CD4-positive, alpha-beta T cell treated with Interleukin-15 for 1 hour (primary cell): Measurements from ENCODE around the gene ZFYVE28.
"Not testable (repeated sequence)": the region's sequence is repeated elsewhere in the genome, so short reads cannot be mapped to it uniquely, and the experiment has no call there.

ENCODE experiments used
- DNase-seq: peaks from one replicate; pipeline ENCODE4 v3.0.0-alpha.2; 2020

Gene ZFYVE28

GRCh38 chr4:2417765-2418649 is at the start of gene ZFYVE28:
Gene ZFYVE28, minus strand, starts transcription at chr4:2418645. Its CDS starts 322 bp downstream, at chr4:2418323.
- no peak for DNase-seq

GRCh38 chr4:2465544-2465943 is 47.1 kb upstream of the ZFYVE28 start:
- not testable (repeated sequence) for DNase-seq

GRCh38 chr4:2465032-2465431 is 46.6 kb upstream of the ZFYVE28 start:
- DNase-seq, result no peak

GRCh38 chr4:2462992-2463762 is 44.7 kb upstream of the ZFYVE28 start:
- no peak for DNase-seq

GRCh38 chr4:2462218-2462991 is 44.0 kb upstream of the ZFYVE28 start:
- peak; percentile 66 for DNase-seq

- no peak for DNase-seq
Measured at GRCh38 chr4:2461246-2461960, 43.0 kb upstream of the ZFYVE28 start.

- no peak for DNase-seq
Measured at GRCh38 chr4:2459589-2460349, 41.3 kb upstream of the ZFYVE28 start.

- DNase-seq, result no peak
Measured at GRCh38 chr4:2458546-2459491, 40.4 kb upstream of the ZFYVE28 start.

GRCh38 chr4:2457481-2458295 is 39.2 kb upstream of the ZFYVE28 start:
- no peak for DNase-seq

- no peak for DNase-seq
Measured at GRCh38 chr4:2451821-2452785, 33.7 kb upstream of the ZFYVE28 start.

- DNase-seq, result no peak
Measured at GRCh38 chr4:2451036-2451520, 32.6 kb upstream of the ZFYVE28 start.

GRCh38 chr4:2450394-2451035 is 32.1 kb upstream of the ZFYVE28 start:
- DNase-seq, result no peak

GRCh38 chr4:2449511-2450392 is 31.3 kb upstream of the ZFYVE28 start:
- no peak for DNase-seq

- no peak for DNase-seq
Measured at GRCh38 chr4:2449051-2449450, 30.6 kb upstream of the ZFYVE28 start.

- no peak for DNase-seq
Measured at GRCh38 chr4:2448589-2448988, 30.1 kb upstream of the ZFYVE28 start.
